GM10266 (cell line): Measurements from ENCODE around the gene SHB.

Experiments used
- DNase-seq: peaks from one replicate; pipeline ENCODE4 v3.0.0; 2012; ENCODE audit errors: extremely low spot score
- CTCF ChIP-seq: IDR thresholded peaks from 2 replicates; pipeline ENCODE4 v1.5.1; 2012; ENCODE audit warnings: mild to moderate bottlenecking, low read depth; ENCODE audit not compliant: control insufficient read depth, insufficient read depth; ENCODE audit errors: missing control alignments

Gene SHB

GRCh38 chr9:38081356-38082108, 12.5 kb upstream of the SHB start:
- no peak for TF ChIP-seq CTCF
- DNase-seq = no peak

- TF ChIP-seq CTCF = no peak
- DNase-seq = no peak
Measured at GRCh38 chr9:38079461-38080031, 10.5 kb upstream of the SHB start.

GRCh38 chr9:38075272-38075671, 6.2 kb upstream of the SHB start:
- TF ChIP-seq CTCF = no peak
- no peak for DNase-seq

- no peak for DNase-seq
- no peak for TF ChIP-seq CTCF
Measured at GRCh38 chr9:38074441-38074961, 5.5 kb upstream of the SHB start.

GRCh38 chr9:38073882-38074281, 4.9 kb upstream of the SHB start:
- DNase-seq = no peak
- no peak for TF ChIP-seq CTCF

- no peak for DNase-seq
- TF ChIP-seq CTCF = no peak
Measured at GRCh38 chr9:38071470-38072134, 2.6 kb upstream of the SHB start.
